Brain pericyte (primary cell): ENCODE data around the gene STPG4.

ENCODE experiments used
- DNase-seq: peaks from one replicate; pipeline ENCODE4 v3.0.0-alpha.2; 2012; ENCODE audit warnings: low read depth, low spot score

The STPG4 gene

DNA sequence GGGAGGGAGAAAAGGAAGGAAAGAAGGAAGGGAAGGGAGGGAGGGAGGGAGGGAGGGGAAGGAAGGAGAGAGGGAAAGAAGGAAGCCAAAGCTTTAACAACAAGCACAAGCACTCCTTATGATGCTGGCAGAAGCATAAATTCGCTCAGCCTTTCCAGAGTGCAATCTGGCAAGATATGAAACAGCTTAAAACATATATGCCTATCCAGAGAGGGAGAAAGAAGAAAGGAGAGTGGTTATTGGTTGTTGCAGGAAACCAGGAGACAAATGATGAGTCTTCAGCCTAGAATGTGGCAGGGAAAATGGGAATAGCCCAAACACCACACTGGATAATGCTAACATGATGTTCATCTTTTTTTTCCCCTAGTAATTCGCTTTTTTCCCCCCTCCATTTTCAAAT is 64.0 kb downstream of the STPG4 start:
- no peak for DNase-seq

DNA sequence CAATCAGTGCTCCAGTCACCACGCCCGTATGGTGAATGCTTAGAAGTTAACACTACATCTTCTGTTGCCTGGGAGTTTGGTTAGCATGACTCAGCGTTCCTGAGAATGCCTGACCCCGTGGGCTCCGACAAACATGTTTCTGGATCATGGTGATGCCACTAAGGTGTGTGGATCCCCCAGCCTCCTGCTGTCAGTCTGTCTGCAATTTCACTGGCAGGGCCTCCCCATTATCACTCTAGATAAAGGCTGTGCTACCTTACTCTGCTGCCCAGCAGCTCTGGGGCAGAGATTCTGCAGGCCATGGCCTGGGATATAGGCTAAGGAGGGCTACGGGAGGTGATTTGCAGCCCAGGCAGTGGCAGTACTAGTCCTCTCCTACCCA is 66.0 kb downstream of the STPG4 start:
- no peak for DNase-seq

DNA sequence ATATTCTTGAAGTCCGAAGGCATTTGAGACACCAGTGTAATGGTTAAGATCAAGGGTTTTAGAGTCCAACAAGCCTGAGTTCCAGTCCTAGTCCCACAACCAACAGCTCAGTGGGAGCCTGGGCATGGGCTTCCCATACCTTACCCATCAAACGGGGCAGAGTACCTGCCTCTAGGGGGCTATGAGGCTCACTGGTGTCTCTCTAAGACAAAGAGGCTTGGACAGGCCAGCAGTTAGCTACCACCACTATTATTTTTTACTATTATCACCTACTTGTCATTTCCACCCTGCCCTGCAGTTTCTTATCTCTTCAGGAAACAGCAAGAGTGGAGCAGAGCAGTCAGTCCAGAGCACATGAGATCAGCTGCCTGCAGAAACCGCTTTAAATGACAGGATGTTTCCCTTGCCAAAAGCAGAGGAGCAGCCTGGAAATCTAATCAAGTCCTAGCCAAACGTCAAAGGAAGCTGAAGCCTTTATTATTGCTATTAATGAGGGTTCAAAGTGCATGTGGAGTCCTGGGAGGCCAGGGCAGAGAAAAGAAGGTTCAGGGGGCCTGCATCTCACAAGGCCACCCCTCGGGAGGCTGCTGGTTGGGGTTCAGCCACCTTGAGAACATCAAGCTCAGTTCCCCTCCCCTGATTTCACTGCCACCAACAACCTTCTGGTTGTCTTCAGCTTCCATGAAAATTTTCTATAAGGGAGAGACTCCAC is 66.6 kb downstream of the STPG4 start:
- no peak for DNase-seq

DNA sequence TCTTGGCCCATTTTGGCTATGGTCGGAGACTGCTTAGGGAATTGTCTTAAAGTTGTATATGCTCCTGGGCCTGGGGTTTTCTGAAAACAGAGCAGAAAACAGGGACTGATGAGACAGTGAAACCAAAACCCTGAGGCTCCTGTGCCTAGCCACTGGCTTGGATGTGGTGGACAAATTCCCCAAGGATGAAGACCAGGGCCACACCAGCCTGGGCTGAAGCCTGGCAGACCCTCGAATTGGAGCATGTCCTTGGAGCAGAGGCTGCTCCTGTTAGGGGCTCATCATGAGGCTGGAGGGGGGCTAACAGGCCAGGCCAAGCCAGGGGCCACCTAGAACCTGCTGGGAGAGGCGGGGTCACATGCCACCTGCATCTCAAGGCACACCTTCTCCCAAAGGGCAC is 68.1 kb downstream of the STPG4 start:
- no peak for DNase-seq

DNA sequence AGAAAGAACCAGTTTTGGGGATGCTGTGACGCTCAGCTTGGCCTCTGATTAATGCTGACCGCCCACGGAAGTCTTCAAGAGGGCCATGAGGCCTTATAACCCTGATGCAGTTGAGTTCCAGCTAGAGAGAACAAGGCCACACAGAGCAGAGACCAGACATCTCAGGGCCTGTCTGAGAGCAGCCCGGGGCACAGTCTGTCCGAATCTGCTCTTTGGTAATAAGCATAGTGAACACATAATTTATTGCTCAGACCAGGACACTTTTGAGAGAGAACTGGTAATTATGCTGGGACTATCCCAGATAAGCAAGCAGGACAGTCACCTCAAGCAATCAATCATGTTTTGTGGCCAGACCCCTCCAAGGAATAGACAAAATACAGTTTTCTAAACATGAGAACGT is 68.5 kb downstream of the STPG4 start:
- no peak for DNase-seq

DNA sequence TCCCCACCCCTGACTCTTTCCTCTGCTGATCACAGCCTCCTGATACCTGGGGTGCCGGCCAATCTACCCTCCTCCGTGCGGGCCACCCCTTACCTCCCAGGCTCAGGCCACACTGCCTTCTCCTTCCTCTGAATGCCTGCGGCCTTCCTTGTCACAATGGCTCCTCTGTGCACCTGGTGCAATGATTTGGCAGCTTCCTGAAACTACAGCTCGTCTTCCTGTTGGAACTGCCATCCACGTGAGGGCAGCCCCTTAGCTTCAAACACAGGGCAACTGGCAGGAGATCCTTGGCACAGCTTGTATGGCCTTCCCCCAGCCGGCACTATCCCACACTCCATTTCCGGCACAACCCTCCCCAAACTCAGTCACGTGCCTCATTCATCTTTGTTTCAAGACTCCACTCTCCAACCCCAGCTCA is 69.0 kb downstream of the STPG4 start:
- DNase-seq: no peak

DNA sequence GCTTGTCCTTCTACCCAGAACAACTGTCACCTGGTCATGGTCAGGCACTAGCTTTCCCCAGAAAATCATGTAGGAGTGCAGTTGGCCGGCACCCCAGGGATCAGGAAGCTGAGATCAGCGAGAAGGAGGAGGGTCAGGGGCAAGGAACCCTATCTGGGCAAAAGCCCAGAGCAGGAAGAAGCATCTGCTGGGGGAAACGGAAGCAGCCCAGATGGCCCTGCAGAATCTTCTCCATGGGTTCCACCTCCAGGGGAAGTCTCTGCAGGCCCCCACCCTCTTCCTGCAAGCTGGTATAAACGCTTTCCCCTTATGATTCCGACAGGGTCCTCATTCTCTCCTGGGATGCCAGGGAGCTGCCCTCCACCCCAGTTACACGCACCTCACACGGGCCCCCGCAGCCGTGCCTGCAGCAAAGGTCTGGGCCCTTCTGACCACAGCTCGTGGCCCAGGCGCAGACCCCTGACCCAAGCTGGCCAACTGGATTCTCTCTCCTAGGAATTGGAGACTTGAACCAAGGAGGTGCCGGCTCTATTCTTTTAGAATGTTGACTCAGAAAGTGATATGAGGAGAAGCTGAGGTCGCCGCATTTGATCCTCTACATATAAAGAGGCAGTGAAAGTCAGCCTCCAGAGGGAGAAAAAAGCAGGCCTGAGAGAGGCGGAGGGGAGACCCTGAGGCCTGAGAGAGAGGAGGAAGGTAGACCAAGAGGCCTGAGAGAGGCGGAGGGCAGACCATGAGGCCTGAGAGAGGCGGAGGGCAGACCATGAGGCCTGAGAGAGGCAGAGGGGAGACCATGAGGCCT is 71.0 kb downstream of the STPG4 start:
- DNase-seq: no peak

DNA sequence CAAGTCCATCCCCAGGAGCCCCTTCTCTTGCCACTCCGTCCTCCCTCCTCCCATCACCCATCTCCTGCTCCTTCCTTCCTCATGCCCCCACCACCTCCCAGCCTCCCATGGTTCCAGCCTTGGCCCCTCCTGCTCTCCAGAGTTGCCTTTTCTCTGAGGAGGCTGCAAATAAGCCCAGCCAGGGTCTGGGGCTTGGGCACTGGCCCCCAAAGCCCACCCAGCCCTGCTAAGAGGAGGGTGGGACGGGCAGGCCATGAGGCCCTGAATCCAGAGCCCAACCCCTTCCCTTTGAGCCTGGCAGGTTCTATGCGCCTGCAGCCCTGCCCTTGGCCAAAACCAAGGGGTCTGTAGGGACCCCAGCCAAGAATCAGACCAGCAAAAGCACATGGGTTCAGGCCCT is 71.6 kb downstream of the STPG4 start:
- no peak for DNase-seq

DNA sequence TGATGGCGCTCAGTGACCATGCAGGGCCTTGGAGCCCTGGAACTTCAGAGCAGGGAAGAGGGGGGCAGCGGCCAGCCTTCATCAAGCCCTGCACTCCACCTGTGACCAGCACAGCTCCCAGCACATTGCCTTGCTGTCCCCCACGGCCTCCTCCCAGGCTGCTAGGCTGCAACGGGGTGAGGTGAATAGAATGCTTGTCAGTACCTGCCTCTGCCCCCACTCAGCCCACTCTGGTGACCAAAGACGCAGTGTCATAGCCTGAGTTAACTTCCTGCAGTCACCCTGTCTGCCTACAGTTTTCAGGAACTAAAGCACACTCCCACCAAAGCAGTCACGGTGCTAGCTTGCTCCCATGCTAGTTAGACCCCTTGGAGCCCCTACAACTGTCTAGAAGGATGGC is 72.1 kb downstream of the STPG4 start:
- DNase-seq: no peak

DNA sequence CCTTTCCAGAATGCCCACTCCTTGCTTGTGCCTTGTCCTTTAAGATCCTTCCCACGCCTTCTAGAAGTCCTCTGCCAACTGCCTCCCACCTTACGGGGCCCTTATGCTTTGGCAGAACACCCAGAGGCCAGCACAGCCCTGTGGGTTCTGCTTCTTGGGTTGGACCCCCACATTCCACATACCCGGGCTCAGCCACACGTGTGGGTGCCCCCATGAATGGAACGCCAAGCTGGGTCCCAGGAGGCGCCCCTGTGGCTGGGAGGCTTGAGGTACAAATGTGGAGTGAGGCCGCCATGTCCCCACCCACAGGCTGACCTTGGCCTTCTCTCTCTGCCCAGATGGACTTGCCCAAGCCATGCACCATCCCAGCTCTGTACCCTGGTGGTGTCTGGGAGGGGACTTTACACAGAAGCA is 74.2 kb downstream of the STPG4 start:
- no peak for DNase-seq

DNA sequence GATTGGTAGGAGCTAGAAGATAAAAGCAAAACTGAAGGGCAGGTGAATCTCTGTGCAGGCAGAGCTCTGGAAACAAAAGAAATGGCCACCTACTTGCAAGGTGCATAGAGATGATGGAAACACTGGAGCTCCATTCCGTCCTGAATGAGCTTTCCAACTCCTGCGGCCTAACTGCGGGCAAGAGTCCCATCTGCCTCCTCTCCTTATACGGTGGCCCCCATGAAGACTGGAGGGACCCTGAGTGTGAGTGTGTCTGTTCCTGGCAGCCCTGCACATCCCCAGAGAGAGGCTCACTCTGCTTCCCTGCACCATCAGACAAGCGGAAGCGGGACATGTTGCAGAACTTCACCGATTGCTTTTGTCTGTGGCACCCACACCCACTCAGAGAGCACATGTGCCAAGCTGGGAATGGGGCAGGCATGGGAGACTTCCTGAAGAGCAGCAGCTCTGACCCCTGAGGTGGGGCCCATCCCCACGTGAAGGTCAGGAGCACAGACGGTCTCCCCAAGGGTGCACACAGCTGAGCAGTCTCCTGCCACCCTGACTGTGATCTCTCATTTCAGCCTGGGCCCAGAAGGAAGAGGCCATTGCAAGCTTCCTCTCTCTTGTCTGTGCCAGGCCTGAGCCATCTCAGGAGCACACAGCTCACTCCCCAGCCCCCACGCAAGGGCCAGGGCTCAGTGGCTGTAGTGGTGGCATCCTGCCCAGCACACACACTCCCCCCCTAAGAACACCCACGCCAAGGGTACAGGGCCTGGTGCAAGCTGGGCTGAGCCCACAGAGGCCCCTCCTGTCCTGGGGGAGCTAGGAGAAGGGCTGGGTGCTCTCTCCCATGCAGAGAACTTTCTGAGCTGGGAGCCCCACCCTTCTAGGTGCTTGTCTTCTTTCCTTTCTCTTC is 75.3 kb downstream of the STPG4 start:
- no peak for DNase-seq

DNA sequence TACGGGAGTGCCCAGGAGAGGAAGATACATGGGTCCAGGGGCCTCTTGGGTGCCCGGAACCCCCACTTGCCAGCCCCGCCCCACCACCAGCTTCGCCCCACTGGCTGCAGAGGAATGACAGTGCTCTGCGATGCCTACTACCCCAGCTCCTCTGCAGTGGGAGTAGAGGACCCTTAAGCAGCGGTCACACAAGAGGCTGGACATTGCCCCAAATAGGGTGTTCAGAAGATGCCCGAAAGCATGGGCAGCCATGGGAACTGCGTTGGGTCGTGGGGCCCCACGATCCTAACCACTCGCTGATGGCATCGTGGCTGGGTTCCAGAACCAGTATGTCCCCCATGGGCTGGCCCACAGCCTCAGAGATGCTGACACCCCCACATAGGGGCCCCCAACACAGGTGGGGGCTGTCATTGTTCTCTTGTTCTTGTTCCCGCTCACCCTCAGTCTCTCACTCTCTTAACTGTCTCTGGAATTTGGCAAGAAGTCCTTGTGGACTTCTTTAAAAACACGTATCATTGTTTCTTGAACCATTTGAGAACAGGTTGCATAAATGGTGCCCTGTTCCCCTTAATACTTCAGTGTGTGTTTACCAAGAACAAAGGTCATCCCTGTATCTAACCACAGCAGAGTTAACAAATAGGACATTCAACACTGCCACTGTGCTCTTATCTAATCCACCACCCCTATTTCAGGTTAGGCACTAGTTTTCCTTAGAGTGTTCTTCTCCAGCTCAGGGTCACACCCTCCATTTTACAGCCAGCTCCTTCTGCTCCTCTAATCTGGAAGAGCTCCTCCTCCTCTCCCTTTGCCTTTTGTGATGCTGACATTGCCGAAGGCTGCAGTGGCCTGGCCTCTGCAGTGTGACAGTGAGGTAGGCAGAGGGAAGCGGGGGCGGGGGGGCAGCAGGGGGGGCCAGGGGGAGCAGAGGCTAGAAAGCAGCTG is 76.3 kb downstream of the STPG4 start:
- no peak for DNase-seq

DNA sequence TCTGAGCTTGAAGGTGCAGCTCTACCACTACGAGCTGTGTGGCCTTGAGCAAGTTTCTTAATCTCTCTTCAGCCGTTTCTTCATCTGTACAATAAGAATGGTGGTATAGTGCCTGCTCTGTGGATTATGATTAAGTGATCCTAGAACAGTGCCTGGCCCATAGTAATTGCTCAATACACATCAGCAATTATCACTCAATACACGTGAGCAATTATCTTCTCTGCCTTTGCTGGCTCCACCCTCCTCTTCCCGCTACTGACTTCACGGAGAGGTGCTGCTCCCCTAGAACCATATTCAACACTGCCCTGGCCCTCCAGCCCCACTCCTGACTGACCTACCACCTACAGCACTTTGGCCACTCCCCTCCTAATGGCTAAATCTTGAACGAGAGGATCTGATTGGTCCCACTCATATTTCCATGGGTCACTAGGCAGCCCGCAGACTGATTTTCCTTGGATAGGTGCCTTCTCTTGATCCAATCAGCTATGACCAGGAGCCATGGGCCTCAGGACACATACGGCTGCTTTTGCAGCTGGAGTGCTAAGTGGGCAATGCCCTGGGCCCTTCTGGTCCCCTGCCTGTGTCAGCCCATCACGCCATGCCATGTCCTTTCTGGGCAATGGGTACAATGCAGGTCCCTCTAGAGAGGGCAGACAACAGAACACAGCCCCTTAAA is 77.5 kb downstream of the STPG4 start:
- no peak for DNase-seq

DNA sequence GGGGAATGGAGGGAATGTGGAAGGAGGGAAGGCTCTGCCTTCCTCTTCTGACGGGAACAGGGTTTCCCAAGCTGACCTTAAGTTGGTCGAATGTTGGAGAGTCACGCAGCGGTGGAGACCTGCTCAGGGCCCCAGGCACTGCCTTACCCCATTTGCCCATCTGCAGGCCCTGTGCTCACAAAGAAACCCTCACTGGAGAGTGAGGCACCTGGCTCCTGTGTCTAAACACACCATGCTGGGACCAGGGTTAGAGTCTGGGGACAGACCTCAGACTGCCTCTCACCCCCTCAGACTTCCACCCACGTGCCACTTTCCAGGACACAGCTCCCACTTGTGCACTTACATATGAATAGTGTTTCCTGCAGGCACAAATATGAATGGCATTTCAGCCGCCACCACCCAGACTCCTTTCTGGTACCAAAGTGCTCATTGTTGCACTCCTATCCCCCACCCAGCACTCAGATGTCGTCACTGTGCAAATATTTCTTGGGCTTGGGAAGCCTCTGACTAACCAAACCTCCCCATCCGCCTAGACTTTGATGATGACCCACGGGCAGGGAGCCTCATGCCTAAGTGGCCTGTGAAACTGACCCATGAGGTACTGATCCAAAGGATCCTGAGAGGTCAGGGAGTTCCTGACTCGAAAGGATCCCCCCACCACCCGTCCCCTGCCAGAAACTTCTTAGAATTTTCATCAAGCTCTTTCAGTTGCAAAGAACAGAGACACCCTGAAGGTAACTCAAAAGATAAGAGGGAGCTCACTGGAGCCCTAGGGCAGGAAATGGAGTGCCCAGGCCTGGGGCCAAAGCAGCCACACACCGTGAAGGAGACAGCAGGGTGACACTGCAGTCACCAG is 78.3 kb downstream of the STPG4 start:
- no peak for DNase-seq

DNA sequence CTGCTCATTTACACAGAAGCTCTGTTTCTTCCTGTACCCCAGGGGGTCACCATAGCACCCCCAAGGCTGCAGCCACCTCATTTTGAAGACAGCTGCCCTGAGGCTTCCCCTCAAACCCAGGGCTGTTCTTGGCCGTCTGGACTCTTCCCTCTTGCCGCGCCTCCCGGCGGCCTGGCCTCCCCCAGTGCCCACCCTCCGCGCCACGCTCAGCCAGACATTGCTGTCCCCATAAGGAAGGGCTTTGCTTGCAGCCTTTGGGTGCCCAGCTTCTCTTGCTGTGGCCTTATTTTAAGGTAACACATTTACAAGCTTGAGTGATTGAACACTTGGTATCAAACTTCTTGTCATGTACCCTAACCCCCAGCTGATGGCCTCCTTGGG is 79.0 kb downstream of the STPG4 start:
- DNase-seq: no peak

DNA sequence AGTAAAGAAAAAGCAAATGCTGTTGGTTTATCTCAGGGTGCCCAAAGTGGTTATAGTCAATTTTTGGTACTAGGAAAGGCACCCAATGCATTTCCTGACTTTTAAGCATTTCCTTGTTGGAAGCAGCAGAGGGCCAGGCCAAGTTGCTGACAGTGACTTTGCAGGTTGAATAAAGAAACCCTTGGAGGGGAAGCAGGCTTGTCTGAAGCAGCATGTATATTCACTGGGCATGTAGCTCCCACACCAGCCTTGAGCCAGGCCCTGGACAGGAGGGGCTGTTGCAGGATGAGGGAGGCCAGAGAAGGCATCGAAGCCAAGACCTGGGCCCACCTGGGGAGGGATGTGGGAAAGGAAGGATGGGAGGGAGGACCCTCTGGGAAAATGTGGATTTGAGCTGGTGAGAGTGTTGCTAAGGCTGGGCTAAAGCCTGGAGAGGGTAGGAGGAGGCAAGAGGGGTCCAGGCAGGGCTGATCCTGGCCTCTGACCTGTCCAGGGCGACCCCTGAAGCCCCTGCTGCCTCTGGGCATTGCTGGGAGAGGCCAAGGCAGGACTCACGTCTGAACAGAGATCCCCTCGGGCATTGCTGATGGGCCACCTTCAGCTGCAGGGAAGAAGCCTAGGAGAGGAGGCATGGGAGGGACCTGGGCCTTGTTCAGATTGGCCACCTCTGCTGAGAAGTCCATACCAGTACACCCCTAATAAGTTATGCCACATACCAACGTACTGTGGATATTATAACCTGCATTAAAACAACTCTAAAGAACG is 79.6 kb downstream of the STPG4 start:
- DNase-seq: no peak

DNA sequence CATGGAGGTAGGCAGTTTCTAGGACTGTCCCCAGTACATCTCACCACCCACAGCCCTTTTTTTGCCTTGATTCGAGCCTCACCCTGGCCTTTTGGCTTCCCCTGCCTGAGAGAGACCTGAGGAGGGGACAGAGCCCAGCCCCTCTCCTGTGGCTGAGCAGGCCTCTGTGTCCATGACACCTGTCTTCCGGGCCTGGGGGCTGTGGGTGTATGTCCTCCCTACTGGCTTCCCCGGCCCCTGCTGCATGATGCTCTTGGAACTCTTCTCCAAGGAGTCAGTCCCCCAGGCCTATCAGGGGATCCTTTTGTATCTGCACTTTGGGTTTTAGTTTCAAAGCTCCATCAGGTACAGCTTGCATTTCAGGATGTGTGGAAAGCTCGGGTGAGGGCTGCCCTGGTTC is 80.4 kb downstream of the STPG4 start:
- no peak for DNase-seq

DNA sequence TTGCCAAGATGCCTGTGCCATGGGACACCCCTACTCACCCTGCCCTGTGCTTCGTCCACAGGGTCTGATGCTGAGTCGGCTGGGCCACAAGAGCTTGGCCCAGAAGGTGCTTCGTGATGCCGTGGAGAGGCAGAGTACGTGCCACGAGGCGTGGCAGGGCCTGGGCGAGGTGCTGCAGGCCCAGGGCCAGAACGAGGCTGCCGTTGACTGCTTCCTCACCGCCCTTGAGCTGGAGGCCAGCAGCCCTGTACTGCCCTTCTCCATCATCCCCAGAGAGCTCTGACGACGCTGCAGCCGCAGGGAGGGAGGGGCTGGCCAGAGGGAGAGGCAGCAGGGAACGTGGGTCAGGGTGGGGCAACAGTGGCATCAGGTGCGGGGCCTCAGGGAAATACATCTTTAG is 81.5 kb downstream of the STPG4 start:
- DNase-seq: no peak

DNA sequence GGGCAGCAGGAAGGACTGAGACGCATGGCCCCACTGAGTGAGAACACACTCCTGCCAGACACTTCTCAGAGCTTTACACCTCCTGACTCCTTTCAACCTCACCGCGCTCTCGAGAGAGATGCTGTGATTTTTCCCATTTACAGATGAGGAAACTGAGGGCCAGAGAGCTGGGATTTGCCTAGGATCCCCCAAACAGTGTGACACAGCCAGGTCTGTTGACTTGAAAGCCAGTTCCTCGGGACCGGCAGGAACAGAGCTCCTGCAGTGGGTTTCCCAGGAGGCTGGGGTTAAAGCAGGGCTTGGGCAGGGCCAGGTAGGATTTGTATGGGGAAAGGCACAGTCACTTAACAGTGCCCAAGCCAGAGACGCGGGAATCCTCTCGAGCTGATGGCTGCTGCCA is 81.9 kb downstream of the STPG4 start:
- no peak for DNase-seq
